ENCODE results near the gene HSPA4.

DNA sequence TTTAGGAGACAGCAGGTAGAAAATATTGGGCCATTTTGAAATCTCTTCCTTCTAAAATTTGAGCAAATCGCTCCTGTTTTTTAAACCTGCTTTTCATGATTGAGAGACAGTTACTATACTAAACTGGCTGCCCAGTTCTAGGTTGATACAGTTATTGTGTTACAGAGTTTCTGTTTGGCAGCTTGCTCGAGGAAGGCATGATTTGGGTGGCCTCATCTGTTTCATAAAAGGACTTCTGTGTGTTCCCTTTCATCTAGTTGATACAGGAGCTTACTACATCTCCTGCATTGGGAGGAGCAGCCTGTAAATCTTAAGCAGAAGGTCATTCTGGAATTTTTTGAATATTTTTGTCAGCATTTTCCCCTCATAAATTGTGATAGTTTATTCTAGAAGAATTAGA, 14.2 kb downstream of the HSPA4 start:
- TF ChIP-seq, protein P1, sequence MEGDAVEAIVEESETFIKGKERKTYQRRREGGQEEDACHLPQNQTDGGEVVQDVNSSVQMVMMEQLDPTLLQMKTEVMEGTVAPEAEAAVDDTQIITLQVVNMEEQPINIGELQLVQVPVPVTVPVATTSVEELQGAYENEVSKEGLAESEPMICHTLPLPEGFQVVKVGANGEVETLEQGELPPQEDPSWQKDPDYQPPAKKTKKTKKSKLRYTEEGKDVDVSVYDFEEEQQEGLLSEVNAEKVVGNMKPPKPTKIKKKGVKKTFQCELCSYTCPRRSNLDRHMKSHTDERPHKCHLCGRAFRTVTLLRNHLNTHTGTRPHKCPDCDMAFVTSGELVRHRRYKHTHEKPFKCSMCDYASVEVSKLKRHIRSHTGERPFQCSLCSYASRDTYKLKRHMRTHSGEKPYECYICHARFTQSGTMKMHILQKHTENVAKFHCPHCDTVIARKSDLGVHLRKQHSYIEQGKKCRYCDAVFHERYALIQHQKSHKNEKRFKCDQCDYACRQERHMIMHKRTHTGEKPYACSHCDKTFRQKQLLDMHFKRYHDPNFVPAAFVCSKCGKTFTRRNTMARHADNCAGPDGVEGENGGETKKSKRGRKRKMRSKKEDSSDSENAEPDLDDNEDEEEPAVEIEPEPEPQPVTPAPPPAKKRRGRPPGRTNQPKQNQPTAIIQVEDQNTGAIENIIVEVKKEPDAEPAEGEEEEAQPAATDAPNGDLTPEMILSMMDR (IDR thresholded peaks at IDR 0.05; ENCODE audit: extremely low read depth in 1 of 2, insufficient read depth in 1 of 2, low read depth in 1 of 2, low read length in 2 of 2), result no peak
- TF ChIP-seq FOS (IDR thresholded peaks at IDR 0.05; ENCODE audit: borderline replicate concordance, insufficient read depth, low read length) (no peak), MYC (IDR thresholded peaks at IDR 0.05; ENCODE audit: low read depth, low read length) (no peak), EZH2 (IDR thresholded peaks at IDR 0.05; ENCODE audit: borderline replicate concordance, low read depth, low read length, severe bottlenecking) (no peak), POLR2AphosphoS5 (IDR thresholded peaks at IDR 0.05; ENCODE audit: insufficient read depth, low read depth, low read length) (no peak), JUN (IDR thresholded peaks at IDR 0.05; ENCODE audit: borderline replicate concordance, insufficient read depth, insufficient read length, low read depth) (no peak), POLR2A (IDR thresholded peaks at IDR 0.05; ENCODE audit: low read depth, low read length) (no peak)
